Retinal pigment epithelial cell (primary cell): ENCODE data around the gene CAB39.

ENCODE experiments used
- DNase-seq: peaks from one replicate; pipeline ENCODE4 v3.0.0-alpha.2; 2010; ENCODE audit warnings: low read depth
- H3K4me3 ChIP-seq: 2 replicates; pipeline ENCODE4 v1.5.1; 2011; ENCODE audit warnings: mild to moderate bottlenecking, low read length, control low read depth, moderate library complexity
- TF ChIP-seq, protein P1 (sequence below): conservative IDR thresholded peaks from 2 replicates; pipeline ENCODE4 v1.5.1; 2011; ENCODE audit warnings: low read depth, low read length, control low read depth, inconsistent platforms

CAB39 gene

DNA sequence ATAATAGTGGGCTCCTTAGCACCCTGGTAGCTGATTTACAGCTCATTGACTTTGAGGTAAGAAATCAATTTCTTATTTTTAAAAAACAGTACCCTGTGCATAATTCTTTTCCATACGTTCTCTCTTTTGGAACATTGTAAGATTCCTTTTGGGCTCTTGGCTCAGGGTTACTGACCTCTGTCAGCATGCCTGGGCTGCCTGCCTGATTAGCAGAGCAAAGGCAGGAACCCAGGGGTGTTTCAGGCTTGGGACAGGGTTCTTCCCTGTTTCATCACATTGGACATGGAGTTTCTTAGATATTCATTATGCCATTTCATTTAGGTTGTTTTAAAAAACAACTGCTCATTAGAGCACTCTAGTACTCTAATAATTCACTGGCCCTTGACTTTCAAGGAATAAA is 78.3 kb downstream of the CAB39 start:
- no peak for DNase-seq
- TF ChIP-seq, protein P1, sequence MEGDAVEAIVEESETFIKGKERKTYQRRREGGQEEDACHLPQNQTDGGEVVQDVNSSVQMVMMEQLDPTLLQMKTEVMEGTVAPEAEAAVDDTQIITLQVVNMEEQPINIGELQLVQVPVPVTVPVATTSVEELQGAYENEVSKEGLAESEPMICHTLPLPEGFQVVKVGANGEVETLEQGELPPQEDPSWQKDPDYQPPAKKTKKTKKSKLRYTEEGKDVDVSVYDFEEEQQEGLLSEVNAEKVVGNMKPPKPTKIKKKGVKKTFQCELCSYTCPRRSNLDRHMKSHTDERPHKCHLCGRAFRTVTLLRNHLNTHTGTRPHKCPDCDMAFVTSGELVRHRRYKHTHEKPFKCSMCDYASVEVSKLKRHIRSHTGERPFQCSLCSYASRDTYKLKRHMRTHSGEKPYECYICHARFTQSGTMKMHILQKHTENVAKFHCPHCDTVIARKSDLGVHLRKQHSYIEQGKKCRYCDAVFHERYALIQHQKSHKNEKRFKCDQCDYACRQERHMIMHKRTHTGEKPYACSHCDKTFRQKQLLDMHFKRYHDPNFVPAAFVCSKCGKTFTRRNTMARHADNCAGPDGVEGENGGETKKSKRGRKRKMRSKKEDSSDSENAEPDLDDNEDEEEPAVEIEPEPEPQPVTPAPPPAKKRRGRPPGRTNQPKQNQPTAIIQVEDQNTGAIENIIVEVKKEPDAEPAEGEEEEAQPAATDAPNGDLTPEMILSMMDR = no peak
- no peak overlapping the region for H3K4me3 ChIP-seq

DNA sequence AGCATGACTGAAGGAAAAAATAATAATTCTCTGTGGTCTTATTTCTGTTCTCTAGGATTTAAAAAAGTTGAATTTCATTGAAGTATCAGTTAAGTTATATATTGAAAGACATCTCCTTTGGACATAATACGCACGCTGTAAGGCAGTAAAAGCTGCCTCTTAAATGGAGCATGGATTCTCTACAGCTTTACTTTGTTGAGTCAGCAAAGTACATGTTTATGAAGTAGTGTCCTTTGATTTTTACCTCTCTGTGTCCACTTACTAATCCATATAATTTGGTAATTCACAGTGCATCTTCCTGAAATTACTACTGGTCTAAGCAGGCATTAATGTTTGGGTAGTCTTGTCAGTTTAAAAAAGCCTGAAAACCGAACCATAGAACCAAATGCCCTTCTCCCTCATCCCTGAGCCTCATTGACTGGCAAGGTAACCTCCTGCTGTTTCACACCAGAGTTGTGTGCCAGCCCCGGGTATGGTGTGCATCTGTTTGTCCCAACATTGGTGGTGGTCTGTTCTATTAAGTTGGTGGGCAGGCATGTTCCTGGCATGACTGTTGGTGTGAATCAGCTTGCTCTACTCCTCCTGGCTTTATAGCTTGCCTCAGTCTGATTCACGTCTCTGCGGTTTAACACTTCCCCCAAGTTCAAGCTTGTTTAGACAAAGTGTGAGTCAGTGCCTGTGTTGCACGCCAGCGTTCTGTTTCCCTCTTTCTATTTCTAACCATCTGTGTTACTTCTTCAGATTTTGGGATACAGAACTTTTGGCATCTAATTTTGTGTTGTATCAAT is 81.1 kb downstream of the CAB39 start:
- no peak overlapping the region for H3K4me3 ChIP-seq
- peak; percentile 93 for DNase-seq
- TF ChIP-seq, protein P1 = no peak

DNA sequence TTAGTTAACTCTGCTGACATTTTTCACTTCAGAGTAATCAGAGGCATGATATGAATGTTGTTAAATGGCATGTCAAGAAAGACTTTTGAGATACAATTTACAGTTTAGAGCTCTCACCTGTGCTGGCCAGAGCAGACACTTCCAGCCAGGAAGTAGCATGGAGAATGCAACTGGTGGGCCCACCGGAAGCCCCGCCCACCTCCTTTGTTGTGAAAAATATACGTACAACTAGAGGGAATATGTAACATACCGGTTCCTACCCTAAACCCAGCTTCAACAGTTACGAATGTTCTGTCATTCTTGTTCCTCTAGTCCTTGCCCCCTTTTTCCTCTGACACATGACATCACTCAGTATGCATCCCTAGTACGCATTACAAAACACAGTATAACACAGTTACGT is 81.9 kb downstream of the CAB39 start:
- no peak for DNase-seq
- H3K4me3 ChIP-seq = no peak overlapping the region
- TF ChIP-seq, protein P1 = no peak

DNA sequence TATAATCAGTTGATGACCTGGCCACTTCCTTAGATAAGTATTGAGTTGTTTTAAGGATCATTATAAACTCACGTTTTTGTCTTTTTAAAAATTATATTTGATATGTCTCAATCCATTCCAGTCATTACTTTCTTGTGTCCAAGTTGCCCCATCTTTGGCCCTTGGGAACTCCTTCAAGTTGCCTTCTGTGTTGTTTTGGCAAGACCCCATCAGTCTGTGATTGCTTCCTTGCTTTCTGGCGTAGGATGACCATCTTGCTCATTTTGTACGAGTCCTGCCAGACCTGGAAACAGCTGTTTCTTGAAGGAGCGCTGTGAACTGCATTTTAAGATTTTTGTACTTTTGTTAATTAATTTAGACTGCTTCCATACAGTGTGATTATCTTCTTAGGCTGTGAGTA is 83.2 kb downstream of the CAB39 start:
- no peak for DNase-seq
- H3K4me3 ChIP-seq = no peak overlapping the region
- TF ChIP-seq, protein P1 = no peak

DNA sequence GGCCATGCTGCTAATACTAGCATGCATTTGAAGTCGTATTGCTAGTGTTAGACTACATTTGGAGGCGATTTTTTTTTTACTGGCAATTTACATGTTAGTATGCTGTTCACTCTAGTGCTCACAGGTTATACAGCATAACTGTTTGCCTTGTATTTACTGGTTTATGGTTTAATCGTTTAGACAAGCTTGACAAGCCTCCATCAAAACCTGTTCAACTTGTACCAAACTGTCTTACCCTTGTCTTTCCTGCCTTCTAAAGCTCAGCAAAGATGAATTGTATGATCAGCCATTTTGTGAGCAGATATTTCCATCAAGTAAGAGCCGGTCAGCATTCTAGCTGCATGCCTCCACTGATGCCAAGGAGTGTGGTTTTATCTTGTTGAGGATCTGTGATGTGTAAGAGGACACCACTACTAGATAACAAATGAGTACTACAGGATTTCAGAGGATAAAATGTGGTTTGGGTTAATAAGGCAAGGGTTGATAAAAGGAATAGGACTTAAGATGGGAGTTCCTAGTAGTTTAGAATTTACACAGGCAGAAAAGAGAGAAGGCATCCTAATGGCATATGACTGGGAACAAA is 83.7 kb downstream of the CAB39 start:
- TF ChIP-seq, protein P1 = no peak
- DNase-seq = no peak
- H3K4me3 ChIP-seq = no peak overlapping the region

DNA sequence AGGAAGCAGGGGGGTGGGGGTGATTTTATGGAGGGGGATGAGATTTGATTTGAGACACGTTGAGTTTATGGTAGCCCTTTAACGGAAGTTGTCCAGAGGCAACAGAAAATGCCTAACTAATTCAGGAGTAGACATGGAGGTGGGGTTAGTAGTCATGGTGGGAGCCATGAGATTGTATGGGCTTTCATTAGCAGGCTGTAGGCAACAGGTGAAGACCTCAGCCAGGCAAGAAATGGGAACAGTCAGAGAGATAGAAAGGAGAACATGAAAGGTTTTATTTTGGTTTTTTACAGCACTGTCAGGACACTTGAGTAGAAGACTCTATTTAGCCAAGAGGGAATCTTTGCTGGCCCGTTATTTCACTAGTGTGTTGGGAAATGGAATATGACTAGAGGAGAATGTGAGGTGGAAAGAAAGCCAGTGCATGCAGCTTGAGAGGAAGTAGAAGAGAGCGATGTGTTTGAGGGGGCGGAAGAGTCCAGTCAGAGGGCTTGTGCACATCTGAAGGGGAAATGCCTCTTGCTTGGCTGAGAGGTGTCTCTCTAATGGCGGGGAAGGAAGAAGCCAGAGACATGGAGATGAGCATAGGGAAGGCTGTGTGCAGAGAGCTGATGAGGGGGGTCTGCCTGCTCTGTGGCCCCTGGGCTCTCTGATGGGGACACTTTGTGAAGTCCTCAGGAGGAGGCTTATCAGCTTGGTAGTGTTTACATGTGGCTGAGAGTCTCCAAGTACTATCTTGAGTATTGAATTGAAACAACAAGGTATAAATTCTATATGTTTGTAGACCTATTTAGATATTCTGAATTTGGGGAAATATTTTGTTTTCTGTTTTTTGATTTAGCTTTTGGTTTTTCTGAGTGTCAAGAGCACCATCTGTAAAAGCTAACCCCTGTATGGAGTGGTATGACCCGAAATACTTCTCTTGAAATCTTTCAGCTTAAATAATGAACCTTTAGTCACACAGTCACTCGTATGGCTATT is 85.2 kb downstream of the CAB39 start:
- TF ChIP-seq, protein P1 = no peak
- no peak for DNase-seq
- H3K4me3 ChIP-seq = no peak overlapping the region
